GM23338 (cell line): ENCODE measurements around the gene DNAH10. TPM values are rescaled to one million over a fixed set of nuclear protein-coding genes. Genes with fewer than 3 reads are reported as not detected.

Experiments used
- ATAC-seq: fragments of 200-7000 bp; cut with Tn5 transposase; 3 replicates; pipeline ENCODE4 v1.9.1; 2020
- DNase-seq: peaks from one replicate; pipeline ENCODE4 v3.0.0-alpha.2; 2015; ENCODE audit warnings: low spot score
- H2AFZ ChIP-seq: fragments of 200-600 bp; sonication (generic); 2 replicates; pipeline ENCODE4 v1.8.0; 2016; ENCODE audit warnings: antibody characterized with exemption, mild to moderate bottlenecking, moderate library complexity
- H3F3A ChIP-seq: fragments of 200-600 bp; sonication (generic); replicated peaks from 2 replicates; pipeline ENCODE4 v1.8.0; 2017; ENCODE audit warnings: antibody characterized with exemption, mixed run types, low read depth
- H3K27ac ChIP-seq: fragments of 200-600 bp; sonication (generic); 2 replicates; pipeline ENCODE4 v1.6.1; 2016; ENCODE audit warnings: low read depth
- H3K27me3 ChIP-seq: fragments of 200-600 bp; sonication (generic); 2 replicates; pipeline ENCODE4 v1.8.0; 2016; ENCODE audit warnings: mild to moderate bottlenecking, mixed run types, moderate library complexity; ENCODE audit not compliant: insufficient read depth
- H3K36me3 ChIP-seq: fragments of 200-600 bp; sonication (generic); 2 replicates; pipeline ENCODE4 v1.8.0; 2016; ENCODE audit warnings: mild to moderate bottlenecking; ENCODE audit not compliant: insufficient read depth
- H3K4me1 ChIP-seq: fragments of 200-600 bp; sonication (generic); 2 replicates; pipeline ENCODE4 v1.8.0; 2016; ENCODE audit warnings: mild to moderate bottlenecking, moderate library complexity; ENCODE audit not compliant: insufficient read depth
- H3K4me2 ChIP-seq: fragments of 200-600 bp; sonication (generic); 2 replicates; pipeline ENCODE4 v1.7.1; 2017; ENCODE audit warnings: mixed run types
- H3K4me3 ChIP-seq: fragments of 200-600 bp; sonication (generic); 2 replicates; pipeline ENCODE4 v1.6.1; 2016; ENCODE audit warnings: mixed run types
- H3K79me2 ChIP-seq: fragments of 200-600 bp; sonication (generic); replicated peaks from 2 replicates; pipeline ENCODE4 v1.8.0; 2017; ENCODE audit warnings: mild to moderate bottlenecking; ENCODE audit not compliant: insufficient read depth
- H3K9me2 ChIP-seq: fragments of 200-600 bp; sonication (generic); 2 replicates; pipeline ENCODE4 v1.8.0; 2017; ENCODE audit not compliant: insufficient read depth
- H4K20me1 ChIP-seq: fragments of 200-600 bp; sonication (generic); replicated peaks from 2 replicates; pipeline ENCODE4 v1.8.0; 2017; ENCODE audit warnings: mild to moderate bottlenecking; ENCODE audit not compliant: insufficient read depth
- H3K27ac Mint-ChIP-seq: 2 replicates; pipeline ENCODE4 v1.8.0; 2020; ENCODE audit warnings: inconsistent platforms, mild to moderate bottlenecking, moderate library complexity, mixed read lengths
- H3K27me3 Mint-ChIP-seq: 3 replicates; pipeline ENCODE4 v1.8.0; 2022; ENCODE audit warnings: low read depth, mild to moderate bottlenecking, moderate library complexity, mixed read lengths, inconsistent platforms; ENCODE audit not compliant: insufficient read depth, poor library complexity
- H3K36me3 Mint-ChIP-seq: 3 replicates; pipeline ENCODE4 v1.8.0; 2021; ENCODE audit warnings: low read depth, mild to moderate bottlenecking, inconsistent platforms, moderate library complexity, mixed read lengths
- H3K4me1 Mint-ChIP-seq: 3 replicates; pipeline ENCODE4 v1.8.0; 2020; ENCODE audit warnings: mild to moderate bottlenecking, inconsistent platforms, mixed read lengths
- H3K4me3 Mint-ChIP-seq: 3 replicates; pipeline ENCODE4 v1.8.0; 2021; ENCODE audit warnings: moderate library complexity, mild to moderate bottlenecking, inconsistent platforms, mixed read lengths
- H3K9me3 Mint-ChIP-seq: 3 replicates; pipeline ENCODE4 v1.8.0; 2020; ENCODE audit warnings: moderate library complexity, mild to moderate bottlenecking, inconsistent platforms, mixed read lengths
- EZH2phosphoT487 ChIP-seq: fragments of 200-600 bp; sonication (generic); IDR thresholded peaks from one replicate; pipeline ENCODE4 v1.8.1; 2018; ENCODE audit warnings: antibody characterized with exemption; ENCODE audit not compliant: unreplicated experiment
- JUNB ChIP-seq: IDR thresholded peaks from one replicate; pipeline ENCODE4 v1.6.1; 2016; ENCODE audit warnings: antibody characterized with exemption; ENCODE audit not compliant: unreplicated experiment
- POLR2AphosphoS5 ChIP-seq: IDR thresholded peaks from 2 replicates; pipeline ENCODE4 v1.6.1; 2016; ENCODE audit warnings: antibody characterized with exemption, low read depth
- STAT1 ChIP-seq: IDR thresholded peaks from one replicate; pipeline ENCODE4 v1.6.1; 2016; ENCODE audit warnings: antibody characterized with exemption; ENCODE audit not compliant: unreplicated experiment
- ZNF114 ChIP-seq: fragments of 250-450 bp; sonication (Bioruptor Pico); IDR thresholded peaks from 2 replicates; pipeline ENCODE4 v1.5.0; 2020; ENCODE audit warnings: mild to moderate bottlenecking, moderate library complexity
- ZNF331 ChIP-seq: fragments of 250-450 bp; sonication (Bioruptor Pico); IDR thresholded peaks from 2 replicates; pipeline ENCODE4 v1.5.0; 2020; ENCODE audit warnings: low read depth, mild to moderate bottlenecking, moderate library complexity
- polyA plus RNA-seq: library from polyadenylated mRNA; unstranded; fragments of >200 nt; fragmentation: Nextera tagmentation; extraction: Ambion mirVana; gene quantifications from 2 replicates; pipeline ENCODE4 v1.2.1, GENCODE V29; 2016
- total RNA-seq: library from RNA; depleted of rRNA; stranded (reverse); fragments of >200 nt; shearing (Covaris generic); gene quantifications from 2 replicates; pipeline ENCODE4 v1.2.3, GENCODE V29; 2014
- TF ChIP-seq, protein P1 (sequence below), 2 experiments: fragments of 200-600 bp in 1 of 2; sonication (generic) in 1 of 2; conservative IDR thresholded peaks; 2 replicates each; pipeline versions ENCODE4 v1.5.1 to v1.6.1; 2016 to 2017; ENCODE audit warnings: antibody characterized with exemption in 2 of 2, low read depth in 2 of 2, mild to moderate bottlenecking in 2 of 2, moderate library complexity in 1 of 2
- TF ChIP-seq, protein P2 (sequence below): IDR thresholded peaks from one replicate; pipeline ENCODE4 v1.6.1; 2018; ENCODE audit warnings: antibody characterized with exemption; ENCODE audit not compliant: unreplicated experiment
- TF ChIP-seq, protein P3 (sequence below): fragments of 250-450 bp; sonication (Bioruptor Pico); IDR thresholded peaks from 2 replicates; pipeline ENCODE4 v1.5.0; 2020; ENCODE audit warnings: mild to moderate bottlenecking, moderate library complexity
- TF ChIP-seq, protein P4 (sequence below): IDR thresholded peaks from 2 replicates; pipeline ENCODE4 v1.6.1; 2016; ENCODE audit warnings: antibody characterized with exemption

Gene DNAH10
- total and polyA plus RNA-seq, 2 experiments from 2014 or later, result 0.03 TPM

DNA sequence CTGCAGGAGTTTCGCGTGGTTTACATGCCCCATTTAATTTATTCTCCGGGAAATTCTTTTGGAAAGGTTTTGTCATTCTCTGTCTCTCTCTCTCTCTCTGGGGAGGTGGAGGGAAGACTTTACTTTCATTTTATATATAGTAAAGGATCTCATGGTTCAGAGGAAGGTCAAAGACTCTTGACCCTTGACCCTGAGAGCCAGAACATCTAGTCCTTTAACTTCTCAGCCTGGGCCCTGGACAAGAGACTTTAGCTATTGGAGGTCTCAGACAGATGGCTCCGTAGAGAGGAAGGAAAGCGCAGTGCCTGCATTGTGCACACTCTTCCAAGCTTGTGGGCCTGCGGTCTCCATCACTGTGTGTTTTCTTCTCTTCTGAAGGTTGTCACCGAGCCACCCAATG lies 166.8 kb downstream of the DNAH10 start:
- Mint-ChIP-seq H3K4me3 (no peak overlapping the region), H3K36me3 (no peaks in the 10 kb centered on the region), H3K4me1 (no peaks in the 10 kb centered on the region; the same call in 2 of the 3 replicates), H3K27ac (no peak overlapping the region), H3K9me3 (no peaks in the 10 kb centered on the region), H3K27me3 (peaks cover 7% of the 10 kb centered on the region)
- Histone ChIP-seq H3K36me3 (no peaks in the 10 kb centered on the region), H3K4me3 (no peak overlapping the region), H3K9me2 (no peaks in the 10 kb centered on the region; the same call in 1 of the 2 replicates), H3K27me3 (no peaks in the 10 kb centered on the region), H2AFZ (no peak overlapping the region), H3K27ac (no peak overlapping the region), H3F3A (no peaks in the 10 kb centered on the region), H3K4me2 (no peak overlapping the region), H3K79me2 (no peaks in the 10 kb centered on the region), H3K4me1 (no peaks in the 10 kb centered on the region), H4K20me1 (0 out of 2 replicates have a peak, but pooled peaks cover 5% of the 10 kb centered on the region)
- DNase-seq, result no peak
- ATAC-seq, result no peak
- TF ChIP-seq, protein P1, sequence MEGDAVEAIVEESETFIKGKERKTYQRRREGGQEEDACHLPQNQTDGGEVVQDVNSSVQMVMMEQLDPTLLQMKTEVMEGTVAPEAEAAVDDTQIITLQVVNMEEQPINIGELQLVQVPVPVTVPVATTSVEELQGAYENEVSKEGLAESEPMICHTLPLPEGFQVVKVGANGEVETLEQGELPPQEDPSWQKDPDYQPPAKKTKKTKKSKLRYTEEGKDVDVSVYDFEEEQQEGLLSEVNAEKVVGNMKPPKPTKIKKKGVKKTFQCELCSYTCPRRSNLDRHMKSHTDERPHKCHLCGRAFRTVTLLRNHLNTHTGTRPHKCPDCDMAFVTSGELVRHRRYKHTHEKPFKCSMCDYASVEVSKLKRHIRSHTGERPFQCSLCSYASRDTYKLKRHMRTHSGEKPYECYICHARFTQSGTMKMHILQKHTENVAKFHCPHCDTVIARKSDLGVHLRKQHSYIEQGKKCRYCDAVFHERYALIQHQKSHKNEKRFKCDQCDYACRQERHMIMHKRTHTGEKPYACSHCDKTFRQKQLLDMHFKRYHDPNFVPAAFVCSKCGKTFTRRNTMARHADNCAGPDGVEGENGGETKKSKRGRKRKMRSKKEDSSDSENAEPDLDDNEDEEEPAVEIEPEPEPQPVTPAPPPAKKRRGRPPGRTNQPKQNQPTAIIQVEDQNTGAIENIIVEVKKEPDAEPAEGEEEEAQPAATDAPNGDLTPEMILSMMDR (conservative IDR thresholded peaks at IDR 0.05; ENCODE audit: low read depth in 2 of 2), result no peak
- TF ChIP-seq STAT1, result no peak
- no peak for TF ChIP-seq ZNF331
- TF ChIP-seq, protein P2, sequence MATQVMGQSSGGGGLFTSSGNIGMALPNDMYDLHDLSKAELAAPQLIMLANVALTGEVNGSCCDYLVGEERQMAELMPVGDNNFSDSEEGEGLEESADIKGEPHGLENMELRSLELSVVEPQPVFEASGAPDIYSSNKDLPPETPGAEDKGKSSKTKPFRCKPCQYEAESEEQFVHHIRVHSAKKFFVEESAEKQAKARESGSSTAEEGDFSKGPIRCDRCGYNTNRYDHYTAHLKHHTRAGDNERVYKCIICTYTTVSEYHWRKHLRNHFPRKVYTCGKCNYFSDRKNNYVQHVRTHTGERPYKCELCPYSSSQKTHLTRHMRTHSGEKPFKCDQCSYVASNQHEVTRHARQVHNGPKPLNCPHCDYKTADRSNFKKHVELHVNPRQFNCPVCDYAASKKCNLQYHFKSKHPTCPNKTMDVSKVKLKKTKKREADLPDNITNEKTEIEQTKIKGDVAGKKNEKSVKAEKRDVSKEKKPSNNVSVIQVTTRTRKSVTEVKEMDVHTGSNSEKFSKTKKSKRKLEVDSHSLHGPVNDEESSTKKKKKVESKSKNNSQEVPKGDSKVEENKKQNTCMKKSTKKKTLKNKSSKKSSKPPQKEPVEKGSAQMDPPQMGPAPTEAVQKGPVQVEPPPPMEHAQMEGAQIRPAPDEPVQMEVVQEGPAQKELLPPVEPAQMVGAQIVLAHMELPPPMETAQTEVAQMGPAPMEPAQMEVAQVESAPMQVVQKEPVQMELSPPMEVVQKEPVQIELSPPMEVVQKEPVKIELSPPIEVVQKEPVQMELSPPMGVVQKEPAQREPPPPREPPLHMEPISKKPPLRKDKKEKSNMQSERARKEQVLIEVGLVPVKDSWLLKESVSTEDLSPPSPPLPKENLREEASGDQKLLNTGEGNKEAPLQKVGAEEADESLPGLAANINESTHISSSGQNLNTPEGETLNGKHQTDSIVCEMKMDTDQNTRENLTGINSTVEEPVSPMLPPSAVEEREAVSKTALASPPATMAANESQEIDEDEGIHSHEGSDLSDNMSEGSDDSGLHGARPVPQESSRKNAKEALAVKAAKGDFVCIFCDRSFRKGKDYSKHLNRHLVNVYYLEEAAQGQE, result no peak
- TF ChIP-seq, protein P3, sequence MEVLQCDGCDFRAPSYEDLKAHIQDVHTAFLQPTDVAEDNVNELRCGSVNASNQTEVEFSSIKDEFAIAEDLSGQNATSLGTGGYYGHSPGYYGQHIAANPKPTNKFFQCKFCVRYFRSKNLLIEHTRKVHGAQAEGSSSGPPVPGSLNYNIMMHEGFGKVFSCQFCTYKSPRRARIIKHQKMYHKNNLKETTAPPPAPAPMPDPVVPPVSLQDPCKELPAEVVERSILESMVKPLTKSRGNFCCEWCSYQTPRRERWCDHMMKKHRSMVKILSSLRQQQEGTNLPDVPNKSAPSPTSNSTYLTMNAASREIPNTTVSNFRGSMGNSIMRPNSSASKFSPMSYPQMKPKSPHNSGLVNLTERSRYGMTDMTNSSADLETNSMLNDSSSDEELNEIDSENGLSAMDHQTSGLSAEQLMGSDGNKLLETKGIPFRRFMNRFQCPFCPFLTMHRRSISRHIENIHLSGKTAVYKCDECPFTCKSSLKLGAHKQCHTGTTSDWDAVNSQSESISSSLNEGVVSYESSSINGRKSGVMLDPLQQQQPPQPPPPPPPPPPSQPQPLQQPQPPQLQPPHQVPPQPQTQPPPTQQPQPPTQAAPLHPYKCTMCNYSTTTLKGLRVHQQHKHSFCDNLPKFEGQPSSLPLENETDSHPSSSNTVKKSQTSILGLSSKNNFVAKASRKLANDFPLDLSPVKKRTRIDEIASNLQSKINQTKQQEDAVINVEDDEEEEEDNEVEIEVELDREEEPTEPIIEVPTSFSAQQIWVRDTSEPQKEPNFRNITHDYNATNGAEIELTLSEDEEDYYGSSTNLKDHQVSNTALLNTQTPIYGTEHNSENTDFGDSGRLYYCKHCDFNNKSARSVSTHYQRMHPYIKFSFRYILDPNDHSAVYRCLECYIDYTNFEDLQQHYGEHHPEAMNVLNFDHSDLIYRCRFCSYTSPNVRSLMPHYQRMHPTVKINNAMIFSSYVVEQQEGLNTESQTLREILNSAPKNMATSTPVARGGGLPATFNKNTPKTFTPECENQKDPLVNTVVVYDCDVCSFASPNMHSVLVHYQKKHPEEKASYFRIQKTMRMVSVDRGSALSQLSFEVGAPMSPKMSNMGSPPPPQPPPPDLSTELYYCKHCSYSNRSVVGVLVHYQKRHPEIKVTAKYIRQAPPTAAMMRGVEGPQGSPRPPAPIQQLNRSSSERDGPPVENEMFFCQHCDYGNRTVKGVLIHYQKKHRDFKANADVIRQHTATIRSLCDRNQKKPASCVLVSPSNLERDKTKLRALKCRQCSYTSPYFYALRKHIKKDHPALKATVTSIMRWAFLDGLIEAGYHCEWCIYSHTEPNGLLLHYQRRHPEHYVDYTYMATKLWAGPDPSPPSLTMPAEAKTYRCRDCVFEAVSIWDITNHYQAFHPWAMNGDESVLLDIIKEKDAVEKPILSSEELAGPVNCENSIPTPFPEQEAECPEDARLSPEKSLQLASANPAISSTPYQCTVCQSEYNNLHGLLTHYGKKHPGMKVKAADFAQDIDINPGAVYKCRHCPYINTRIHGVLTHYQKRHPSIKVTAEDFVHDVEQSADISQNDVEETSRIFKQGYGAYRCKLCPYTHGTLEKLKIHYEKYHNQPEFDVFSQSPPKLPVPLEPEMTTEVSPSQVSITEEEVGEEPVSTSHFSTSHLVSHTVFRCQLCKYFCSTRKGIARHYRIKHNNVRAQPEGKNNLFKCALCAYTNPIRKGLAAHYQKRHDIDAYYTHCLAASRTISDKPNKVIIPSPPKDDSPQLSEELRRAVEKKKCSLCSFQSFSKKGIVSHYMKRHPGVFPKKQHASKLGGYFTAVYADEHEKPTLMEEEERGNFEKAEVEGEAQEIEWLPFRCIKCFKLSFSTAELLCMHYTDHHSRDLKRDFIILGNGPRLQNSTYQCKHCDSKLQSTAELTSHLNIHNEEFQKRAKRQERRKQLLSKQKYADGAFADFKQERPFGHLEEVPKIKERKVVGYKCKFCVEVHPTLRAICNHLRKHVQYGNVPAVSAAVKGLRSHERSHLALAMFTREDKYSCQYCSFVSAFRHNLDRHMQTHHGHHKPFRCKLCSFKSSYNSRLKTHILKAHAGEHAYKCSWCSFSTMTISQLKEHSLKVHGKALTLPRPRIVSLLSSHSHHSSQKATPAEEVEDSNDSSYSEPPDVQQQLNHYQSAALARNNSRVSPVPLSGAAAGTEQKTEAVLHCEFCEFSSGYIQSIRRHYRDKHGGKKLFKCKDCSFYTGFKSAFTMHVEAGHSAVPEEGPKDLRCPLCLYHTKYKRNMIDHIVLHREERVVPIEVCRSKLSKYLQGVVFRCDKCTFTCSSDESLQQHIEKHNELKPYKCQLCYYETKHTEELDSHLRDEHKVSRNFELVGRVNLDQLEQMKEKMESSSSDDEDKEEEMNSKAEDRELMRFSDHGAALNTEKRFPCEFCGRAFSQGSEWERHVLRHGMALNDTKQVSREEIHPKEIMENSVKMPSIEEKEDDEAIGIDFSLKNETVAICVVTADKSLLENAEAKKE, result no peak
- no peak for TF ChIP-seq EZH2phosphoT487
- no peak for TF ChIP-seq JUNB
- no peak for TF ChIP-seq POLR2AphosphoS5
- TF ChIP-seq, protein P4, sequence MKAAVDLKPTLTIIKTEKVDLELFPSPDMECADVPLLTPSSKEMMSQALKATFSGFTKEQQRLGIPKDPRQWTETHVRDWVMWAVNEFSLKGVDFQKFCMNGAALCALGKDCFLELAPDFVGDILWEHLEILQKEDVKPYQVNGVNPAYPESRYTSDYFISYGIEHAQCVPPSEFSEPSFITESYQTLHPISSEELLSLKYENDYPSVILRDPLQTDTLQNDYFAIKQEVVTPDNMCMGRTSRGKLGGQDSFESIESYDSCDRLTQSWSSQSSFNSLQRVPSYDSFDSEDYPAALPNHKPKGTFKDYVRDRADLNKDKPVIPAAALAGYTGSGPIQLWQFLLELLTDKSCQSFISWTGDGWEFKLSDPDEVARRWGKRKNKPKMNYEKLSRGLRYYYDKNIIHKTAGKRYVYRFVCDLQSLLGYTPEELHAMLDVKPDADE, result no peak
- no peak for TF ChIP-seq ZNF114 (CRISPR knock-in tag)
